Endometrial microvascular endothelial cells (primary cell): ENCODE results near the gene GRIFIN. TPM values are rescaled to one million over a fixed set of nuclear protein-coding genes. Genes with fewer than 3 reads are reported as not detected.

Source experiments
- in situ Hi-C: cut with HindIII; loops from 2 replicates; pipeline ENCODE4 v1.10.0; 2017; ENCODE audit warnings: low sequenced_read_pairs, low pct_unique_long_range_greater_than_20kb; ENCODE audit errors: inconsistent ontology term
- total RNA-seq: library from RNA; depleted of rRNA; stranded (reverse); fragments of >200 nt; gene quantifications from one replicate; pipeline ENCODE4 v1.2.3, GENCODE V29; 2015; ENCODE audit errors: inconsistent ontology term

Gene GRIFIN
- total RNA-seq, 1 donor from 2014 or later: not detected

- in situ Hi-C loops: no loop called here
Observed at GRCh38 chr7:2484868-2485267, 8.7 kb upstream of the GRIFIN start.

- in situ Hi-C loops: no loop called here
Observed at GRCh38 chr7:2483494-2483893, 7.3 kb upstream of the GRIFIN start.

- in situ Hi-C loops: no loop called here
Observed at GRCh38 chr7:2482725-2483451, 6.7 kb upstream of the GRIFIN start.

GRCh38 chr7:2481195-2481594 lies 5.0 kb upstream of the GRIFIN start:
- in situ Hi-C loops: no loop called here

- in situ Hi-C loops: no loop called here
Observed at GRCh38 chr7:2480070-2480408, 3.8 kb upstream of the GRIFIN start.

GRCh38 chr7:2479276-2480069 lies 3.3 kb upstream of the GRIFIN start:
- in situ Hi-C loops: no loop called here

GRCh38 chr7:2478800-2479199 lies 2.6 kb upstream of the GRIFIN start:
- in situ Hi-C loops: no loop called here

- in situ Hi-C loops: no loop called here
Observed at GRCh38 chr7:2478399-2478785, 2.2 kb upstream of the GRIFIN start.

- in situ Hi-C loops: no loop called here
Observed at GRCh38 chr7:2477447-2478398, 1.5 kb upstream of the GRIFIN start.

- in situ Hi-C loops: no loop called here
Observed at GRCh38 chr7:2476776-2477446, 713 bp upstream of the GRIFIN start.

GRCh38 chr7:2475678-2476015 lies 551 bp downstream of the GRIFIN start:
- in situ Hi-C loops: no loop called here

GRCh38 chr7:2474813-2475677 lies 1.2 kb downstream of the GRIFIN start:
- in situ Hi-C loops: no loop called here

GRCh38 chr7:2474224-2474623 lies 2.0 kb downstream of the GRIFIN start:
- in situ Hi-C loops: no loop called here

GRCh38 chr7:2473496-2474180 lies 2.6 kb downstream of the GRIFIN start:
- in situ Hi-C loops: no loop called here

- in situ Hi-C loops: no loop called here
Observed at GRCh38 chr7:2472739-2473138, 3.5 kb downstream of the GRIFIN start.

- in situ Hi-C loops: no loop called here
Observed at GRCh38 chr7:2471396-2471795, 4.8 kb downstream of the GRIFIN start.

- in situ Hi-C loops: no loop called here
Observed at GRCh38 chr7:2471022-2471329, 5.2 kb downstream of the GRIFIN start.
